ENCODE measurements around the gene IPO7.

IPO7 gene

GRCh38 chr11:9362393-9362863 lies 22.0 kb upstream of the IPO7 start:
- TF ChIP-seq, protein P1, sequence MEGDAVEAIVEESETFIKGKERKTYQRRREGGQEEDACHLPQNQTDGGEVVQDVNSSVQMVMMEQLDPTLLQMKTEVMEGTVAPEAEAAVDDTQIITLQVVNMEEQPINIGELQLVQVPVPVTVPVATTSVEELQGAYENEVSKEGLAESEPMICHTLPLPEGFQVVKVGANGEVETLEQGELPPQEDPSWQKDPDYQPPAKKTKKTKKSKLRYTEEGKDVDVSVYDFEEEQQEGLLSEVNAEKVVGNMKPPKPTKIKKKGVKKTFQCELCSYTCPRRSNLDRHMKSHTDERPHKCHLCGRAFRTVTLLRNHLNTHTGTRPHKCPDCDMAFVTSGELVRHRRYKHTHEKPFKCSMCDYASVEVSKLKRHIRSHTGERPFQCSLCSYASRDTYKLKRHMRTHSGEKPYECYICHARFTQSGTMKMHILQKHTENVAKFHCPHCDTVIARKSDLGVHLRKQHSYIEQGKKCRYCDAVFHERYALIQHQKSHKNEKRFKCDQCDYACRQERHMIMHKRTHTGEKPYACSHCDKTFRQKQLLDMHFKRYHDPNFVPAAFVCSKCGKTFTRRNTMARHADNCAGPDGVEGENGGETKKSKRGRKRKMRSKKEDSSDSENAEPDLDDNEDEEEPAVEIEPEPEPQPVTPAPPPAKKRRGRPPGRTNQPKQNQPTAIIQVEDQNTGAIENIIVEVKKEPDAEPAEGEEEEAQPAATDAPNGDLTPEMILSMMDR (IDR thresholded peaks at IDR 0.05; ENCODE audit: low read length, missing control alignments), result no peak
- no peak for DNase-seq (ENCODE audit: low read depth)
- H3K4me3 ChIP-seq (replicated peaks; ENCODE audit: low read depth, low read length), result no peak overlapping the region

DNA sequence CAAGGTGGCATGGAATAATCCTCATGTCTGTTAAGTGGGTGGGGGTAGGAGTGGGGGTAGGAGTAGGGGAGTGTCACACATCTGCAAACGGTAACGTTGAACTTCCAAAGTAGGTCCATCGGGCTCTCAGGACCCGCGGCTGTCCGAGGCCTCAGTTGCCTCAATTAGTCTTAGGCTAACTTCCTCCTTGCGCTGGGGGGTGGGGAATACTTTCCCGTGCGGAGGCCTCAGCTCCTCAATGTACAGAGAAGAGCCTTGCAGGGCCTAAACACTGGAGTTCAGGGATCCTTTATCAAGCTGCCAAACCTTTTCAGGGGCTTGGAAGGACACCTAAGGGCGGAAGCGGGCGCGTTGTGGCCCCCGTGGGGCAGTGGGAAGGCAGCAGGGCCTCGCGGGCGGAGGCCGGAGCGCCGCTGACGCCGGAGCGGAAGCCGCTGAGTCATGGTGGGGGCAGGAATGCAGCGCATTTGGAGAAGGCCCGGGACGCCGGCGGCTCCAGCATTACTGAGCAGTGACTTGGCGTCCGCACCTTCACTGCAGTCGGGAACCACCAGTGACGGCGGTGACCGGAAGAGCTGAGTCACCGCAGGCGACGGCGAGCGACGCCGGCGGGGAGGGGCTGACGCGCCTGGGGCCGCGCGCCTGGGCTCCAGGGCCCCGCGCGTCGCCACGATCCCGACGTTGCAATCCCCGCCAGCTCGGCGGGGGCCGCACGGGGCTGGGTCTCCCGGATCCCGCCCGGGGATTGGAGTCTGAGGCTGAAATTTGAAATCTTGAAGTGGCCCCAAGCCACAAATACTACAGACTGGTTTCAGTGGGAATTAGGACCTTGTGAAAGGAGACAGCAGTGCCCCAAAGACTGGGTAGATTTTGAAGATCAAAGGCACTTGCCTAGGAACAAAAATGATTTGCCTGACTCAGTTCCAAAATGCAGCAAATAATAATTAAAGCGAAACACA lies 20.2 kb upstream of the IPO7 start:
- peak; percentile 97 for DNase-seq (ENCODE audit: low read depth)
- TF ChIP-seq, protein P1 (IDR thresholded peaks at IDR 0.05; ENCODE audit: low read length, missing control alignments), result no peak
- H3K4me3 ChIP-seq (replicated peaks; ENCODE audit: low read depth, low read length), result peak overlapping the region; percentile 40

DNA sequence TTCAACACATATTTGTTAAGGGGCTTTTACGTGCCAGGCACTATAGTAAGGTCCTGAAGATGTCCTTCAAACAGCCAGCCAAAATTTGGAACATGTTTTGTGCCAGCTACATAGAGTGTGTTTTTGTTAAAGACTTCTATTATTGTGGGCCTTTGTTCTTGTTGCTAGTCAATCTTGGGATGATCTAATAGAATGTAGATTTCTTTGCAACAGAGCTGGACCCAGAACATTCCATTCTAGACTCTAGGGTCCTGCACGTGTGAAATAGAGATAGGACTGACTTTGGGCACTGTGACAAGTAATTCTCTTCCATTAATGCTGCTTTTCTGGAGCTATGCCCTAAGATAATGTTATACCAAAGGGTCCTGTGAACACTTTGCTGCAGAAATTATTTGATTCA lies 16.9 kb upstream of the IPO7 start:
- DNase-seq (ENCODE audit: low read depth), result peak; percentile 62
- TF ChIP-seq, protein P1 (IDR thresholded peaks at IDR 0.05; ENCODE audit: low read length, missing control alignments), result no peak
- H3K4me3 ChIP-seq (replicated peaks; ENCODE audit: low read depth, low read length), result no peak overlapping the region

- no peak overlapping the region for H3K4me3 ChIP-seq (replicated peaks; ENCODE audit: low read depth, low read length)
- no peak for DNase-seq (ENCODE audit: low read depth)
- TF ChIP-seq, protein P1 (IDR thresholded peaks at IDR 0.05; ENCODE audit: low read length, missing control alignments), result no peak
These were observed 7.4 kb upstream of the IPO7 start for GRCh38 chr11:9377036-9377435.

DNA sequence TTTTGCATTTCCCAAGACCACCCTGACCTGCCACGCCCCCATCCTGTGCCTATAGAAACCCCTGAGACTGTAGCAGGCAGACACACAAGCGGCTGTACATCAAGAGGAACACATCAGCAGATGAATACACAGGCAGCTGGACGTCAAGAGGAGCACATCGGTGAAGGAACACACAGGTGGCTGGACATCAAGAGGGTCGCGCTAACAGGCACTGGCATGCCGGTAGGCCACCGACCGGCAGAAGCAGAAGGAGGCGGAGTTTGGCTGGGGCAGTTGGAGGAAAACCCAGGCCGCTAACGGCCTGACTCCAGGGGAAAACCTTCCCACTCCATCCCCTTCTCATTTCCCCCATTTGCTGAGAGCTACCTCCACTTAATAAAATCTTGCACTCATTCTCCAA lies 5.4 kb upstream of the IPO7 start:
- H3K4me3 ChIP-seq (replicated peaks; ENCODE audit: low read depth, low read length), result no peak overlapping the region
- TF ChIP-seq, protein P1 (IDR thresholded peaks at IDR 0.05; ENCODE audit: low read length, missing control alignments), result no peak
- DNase-seq (ENCODE audit: low read depth), result no peak

GRCh38 chr11:9380773-9381172 lies 3.7 kb upstream of the IPO7 start:
- DNase-seq (ENCODE audit: low read depth), result no peak
- H3K4me3 ChIP-seq (replicated peaks; ENCODE audit: low read depth, low read length), result no peak overlapping the region
- TF ChIP-seq, protein P1 (IDR thresholded peaks at IDR 0.05; ENCODE audit: low read length, missing control alignments), result no peak
